HEK293T (cell line): ENCODE measurements around the gene SNAPC1.

Experiments
- ARNT ChIP-seq: fragments of 450-650 bp; IDR thresholded peaks from 2 replicates; pipeline ENCODE4 v1.6.1; 2017; ENCODE audit warnings: mild to moderate bottlenecking
- PKNOX1 ChIP-seq: fragments of 450-650 bp; IDR thresholded peaks from 2 replicates; pipeline ENCODE4 v1.6.1; 2016
- SP1 ChIP-seq: fragments of 450-650 bp; IDR thresholded peaks from 2 replicates; pipeline ENCODE4 v1.6.1; 2017

- TF ChIP-seq PKNOX1 (no peak), ARNT (no peak), SP1 (no peak)
Measured at GRCh38 chr14:61742371-61742770, 19.8 kb upstream of the SNAPC1 start.
